ENCODE data around the gene FADS6.

Gene FADS6

DNA sequence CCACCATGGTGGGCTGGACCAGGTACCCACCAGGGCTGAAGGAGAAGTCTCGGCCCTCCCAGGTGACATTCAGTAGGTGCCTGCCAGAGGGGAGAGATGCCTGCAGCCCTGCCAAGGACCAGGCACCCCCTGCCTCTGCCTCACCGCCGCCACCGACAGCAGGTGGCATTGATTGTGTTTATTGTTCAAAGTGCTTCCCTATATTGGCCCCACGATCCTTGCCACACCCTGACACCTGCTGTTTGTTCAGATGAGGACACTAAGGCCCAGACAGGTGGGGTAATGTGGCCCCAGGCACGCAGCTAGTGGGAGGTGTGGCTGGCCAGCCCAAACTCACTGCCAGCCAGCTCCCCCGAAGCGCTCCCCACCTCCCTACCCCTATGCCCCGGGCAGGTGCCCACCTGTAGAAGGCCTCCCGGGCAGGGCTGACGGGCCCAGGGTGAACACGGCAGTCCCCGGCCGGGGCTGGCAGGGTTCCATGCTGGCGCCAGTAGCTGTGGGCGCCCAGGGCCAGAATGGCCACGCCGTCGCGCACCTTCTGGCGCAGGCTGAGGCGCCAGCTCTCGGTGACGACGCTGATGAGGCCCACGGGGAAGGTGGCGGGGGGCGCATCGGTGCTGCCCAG is 41.7 kb downstream of the FADS6 start:
- no peak for DNase-seq

DNA sequence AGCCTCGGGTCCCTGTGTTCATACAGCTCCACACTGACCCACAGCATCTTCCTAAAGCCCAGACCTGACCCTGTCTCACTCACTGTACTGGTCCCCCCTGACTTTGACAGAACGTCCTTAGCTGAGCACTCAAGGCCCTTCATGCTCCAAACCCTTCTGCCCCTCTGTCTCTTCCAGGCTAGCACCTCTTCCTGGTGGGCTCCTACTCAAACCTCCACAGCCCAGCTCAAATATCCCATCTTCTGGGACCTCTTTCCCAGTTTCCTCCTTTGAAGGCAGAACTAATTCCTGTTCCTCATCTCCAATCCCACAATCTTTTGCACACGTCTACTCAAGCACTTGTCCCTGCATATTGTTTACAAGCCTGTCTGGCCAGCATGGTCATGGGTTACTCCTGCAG is 42.5 kb downstream of the FADS6 start:
- no peak for DNase-seq

DNA sequence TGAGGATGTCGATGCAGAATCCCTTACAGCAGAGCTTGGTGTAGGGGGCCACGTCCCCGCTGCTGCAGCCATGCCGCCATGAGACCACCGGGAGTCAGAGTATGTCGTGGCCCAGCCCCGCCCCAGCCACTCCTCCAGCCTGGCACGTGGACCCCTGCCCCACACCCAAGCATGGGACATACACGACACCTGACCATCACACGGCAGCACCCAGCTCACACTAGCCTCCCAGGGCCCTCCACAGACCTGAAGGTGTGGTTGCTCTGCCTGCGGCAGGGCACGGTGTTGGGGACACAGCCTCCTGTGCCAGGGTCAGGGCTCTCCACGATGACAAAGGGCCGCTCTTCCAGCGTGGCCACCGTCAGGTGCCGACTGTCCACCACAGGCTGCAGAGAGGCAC is 43.1 kb downstream of the FADS6 start:
- no peak for DNase-seq

DNA sequence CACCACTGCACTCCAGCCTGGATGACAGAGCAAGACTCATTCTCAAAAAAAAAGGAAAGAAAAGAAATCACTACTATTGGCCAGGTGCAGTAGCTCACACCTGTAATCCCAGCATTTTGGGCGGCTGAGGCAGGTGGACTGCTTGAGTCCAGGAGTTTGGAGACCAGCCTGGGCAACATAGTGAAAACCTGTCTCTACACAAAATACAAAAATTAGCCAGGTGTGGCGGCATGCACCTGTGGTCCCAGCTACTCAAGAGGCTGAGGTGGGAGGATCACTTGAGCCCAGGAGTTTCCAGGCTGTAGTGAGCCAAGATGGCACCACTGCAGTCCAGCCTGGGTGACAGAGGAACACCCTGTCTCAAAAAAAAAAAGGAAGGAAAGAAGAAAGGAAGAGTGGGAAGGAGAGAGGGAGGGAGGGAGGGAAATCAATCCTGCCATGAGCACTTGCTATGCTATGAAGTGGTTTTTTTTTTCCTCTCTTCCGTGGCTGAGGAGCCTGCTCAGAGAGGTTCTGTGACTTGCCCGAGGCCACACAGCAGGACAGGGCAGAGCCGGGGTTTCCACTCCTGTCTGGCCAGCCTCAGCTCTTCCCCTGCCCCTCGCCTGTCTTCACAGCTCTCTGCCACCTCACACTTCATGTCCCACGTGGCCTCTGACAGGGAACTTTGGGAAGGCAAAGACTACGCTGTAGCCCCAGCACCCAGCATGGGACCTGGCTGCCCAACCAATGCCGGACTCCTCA is 44.6 kb downstream of the FADS6 start:
- no peak for DNase-seq

DNA sequence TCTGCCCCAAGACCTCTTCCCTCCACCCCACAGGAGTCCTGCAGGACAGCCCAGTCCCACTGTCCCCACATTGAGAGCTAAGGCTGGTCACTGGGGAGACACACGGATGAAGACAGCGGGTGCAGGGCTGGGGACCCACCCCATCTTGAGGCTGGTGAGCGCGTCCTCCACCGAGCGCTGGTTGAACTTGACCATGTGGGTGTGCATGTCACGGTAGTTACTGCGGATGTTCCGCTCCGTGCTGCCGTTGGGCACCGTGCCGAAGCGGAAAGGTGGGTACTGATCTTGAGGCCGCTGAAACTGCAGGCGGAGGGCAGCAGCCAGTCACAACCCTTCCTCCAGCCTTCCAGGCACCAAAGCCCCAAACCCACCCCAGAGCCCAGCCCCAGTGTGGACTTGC is 46.8 kb downstream of the FADS6 start:
- no peak for DNase-seq

DNA sequence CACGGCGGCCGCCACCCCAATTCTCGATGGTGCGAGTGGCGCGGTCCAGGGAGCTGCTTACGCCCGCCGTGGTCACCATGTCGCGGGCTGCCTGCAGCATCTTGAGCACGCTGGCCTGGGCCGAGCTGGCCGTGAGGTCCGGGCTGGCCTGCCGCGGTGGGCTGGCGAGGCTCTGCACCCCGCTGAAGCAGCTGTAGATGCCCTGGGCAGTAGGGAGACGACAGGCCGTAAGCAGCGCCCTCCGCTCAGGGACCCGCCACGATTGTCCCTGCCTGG is 50.1 kb downstream of the FADS6 start:
- no peak for DNase-seq

DNA sequence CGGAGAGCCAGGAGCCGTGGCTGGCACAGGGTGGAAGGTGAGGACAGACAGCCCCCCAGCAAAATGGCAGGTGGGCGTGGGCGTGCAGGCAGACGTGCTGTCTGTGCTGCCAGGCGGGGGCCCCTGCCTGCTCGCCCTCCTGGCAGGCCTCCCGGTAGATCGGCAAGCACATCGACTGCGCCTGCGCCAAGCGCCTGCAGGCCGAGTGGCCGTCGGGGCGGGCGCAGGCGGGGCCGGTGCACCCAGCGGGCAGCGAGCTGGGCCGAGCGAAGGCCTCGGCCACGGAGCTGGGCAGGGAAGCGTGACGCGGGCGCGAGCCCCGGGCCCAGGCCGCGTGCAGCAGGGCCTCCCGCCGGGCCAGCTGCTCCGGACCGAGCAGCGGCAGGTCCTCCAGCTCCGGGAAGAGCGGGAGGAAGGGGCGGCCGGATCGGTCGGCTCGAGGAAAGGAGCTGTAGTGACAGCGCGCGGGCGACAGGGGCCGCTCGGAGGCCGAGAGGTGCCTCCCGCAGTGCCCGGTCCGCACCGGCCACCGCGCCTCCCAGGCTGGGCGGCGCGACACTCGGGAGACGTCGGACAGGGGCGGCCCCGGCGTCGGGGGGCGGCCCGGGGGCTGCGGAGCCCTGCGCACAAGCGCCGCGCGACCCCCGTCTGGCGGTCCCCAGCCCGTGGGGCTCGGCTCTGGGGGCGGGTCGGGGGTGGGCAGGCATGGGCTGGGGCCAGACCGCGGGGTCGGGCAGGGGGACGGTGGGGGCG is 50.7 kb downstream of the FADS6 start:
- DNase-seq = peak; percentile 68

DNA sequence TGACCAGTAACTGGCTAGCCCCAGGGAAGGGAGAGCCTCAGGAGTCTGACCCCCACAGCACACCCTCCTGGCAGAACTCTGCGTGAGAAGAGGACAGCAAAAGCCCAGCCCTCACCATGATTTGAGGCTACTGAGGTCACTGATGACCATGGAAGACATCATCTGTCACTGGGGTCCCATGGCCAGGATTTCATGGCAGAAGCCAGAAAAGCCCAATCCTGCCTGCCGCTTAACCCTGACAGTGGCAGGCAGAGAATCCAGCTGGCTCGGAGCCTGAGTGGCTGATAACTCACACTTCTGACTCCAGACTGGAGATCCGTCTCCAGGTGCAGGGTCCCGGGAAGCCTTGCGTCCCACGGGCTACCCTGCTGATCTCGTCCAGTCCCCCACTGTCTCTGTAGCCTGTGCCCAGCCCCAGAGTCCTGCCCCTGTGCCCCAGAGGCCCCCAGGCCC is 51.3 kb downstream of the FADS6 start:
- no peak for DNase-seq

DNA sequence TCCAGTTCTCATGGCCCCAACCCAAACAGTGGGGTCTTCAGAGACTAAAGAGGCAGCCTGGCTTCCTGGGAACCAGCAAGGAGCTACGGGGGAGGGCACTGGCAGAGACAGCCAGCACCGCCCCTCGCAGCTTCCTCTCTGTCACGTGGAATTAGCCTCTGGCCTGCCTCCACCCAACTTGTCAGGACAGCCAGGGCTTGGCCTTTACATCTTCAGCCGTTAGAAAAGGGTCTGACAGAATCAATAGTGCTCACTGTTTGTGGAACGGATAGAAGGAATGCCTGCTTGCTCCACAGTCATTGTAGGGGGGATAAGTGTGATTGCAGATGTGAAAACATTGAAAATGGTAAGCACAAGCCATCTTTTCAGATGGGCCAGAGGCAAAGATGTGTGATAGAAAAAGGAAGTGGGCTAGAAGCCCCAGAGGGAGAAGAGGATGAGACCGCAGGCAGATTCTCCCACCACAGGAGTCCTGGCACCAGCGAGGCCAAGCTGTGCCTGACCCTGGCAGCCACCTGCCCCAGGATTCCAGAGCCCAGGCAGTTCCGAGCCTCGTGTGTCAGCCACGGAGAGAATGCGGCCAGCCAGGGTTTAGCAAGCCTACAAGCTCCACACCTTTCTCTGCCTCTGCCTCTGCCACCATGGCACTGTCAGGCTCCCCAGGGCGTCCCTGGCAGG is 52.3 kb downstream of the FADS6 start:
- DNase-seq = peak; percentile 66

DNA sequence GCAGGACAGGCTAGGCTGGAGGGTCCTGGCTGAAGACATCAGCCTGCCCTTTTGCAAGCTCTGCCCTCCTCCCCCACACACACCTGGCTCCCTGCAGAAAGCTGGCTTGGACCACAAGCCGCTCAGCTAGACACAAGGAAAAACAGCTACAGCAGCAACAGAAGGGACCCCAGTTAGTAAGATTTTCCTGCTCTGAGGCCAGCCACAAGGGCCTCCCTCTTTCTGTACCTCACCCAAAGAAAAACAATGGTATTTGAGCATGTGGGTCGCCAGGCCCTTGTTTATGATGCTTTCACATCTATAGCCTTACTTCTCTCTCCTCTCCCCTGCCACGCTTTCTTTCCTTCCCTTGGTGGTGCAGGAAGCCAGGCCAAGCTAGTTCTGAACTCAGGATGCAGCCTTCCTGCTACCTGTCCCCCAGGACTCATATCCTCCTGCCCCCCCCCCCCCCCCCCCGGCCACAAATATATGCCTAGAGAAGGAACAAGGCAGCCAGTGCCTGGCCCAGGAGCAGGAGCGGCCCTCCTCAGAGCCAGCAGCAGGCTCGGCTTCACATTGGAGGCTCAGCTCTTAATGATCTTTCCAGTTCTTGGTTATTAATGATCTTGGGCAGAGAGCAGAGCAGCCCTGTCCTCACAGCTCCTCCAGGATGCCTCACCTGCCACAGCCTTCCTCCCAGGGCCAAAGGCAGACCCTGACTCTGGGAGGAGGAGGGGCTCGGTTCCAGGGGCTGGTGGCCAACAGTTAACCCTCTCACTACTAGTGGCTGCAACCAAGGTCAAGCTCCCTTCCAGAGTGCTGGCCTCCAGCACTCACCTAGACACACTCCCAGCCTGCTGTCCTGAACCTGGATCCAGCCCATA is 53.2 kb downstream of the FADS6 start:
- no peak for DNase-seq

DNA sequence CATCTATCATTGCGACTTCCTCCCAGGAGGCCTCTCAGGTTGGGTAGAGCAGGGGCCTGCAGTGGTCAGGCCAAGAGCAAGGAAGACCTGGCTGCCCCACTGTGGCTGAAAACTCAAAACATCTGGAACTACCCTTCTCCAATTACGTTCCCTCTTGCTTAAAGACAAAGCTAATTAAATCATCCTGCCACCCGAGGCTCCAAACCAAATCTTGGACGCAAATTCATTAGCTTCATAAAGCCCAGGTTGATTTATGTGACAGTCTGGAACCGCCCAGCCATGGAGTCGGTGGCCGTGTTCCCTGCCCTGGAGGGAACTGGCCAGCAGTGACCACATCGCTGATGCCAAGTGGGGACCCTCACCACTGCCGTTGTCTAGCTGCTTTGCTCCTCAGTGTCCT is 55.2 kb downstream of the FADS6 start:
- DNase-seq = no peak

DNA sequence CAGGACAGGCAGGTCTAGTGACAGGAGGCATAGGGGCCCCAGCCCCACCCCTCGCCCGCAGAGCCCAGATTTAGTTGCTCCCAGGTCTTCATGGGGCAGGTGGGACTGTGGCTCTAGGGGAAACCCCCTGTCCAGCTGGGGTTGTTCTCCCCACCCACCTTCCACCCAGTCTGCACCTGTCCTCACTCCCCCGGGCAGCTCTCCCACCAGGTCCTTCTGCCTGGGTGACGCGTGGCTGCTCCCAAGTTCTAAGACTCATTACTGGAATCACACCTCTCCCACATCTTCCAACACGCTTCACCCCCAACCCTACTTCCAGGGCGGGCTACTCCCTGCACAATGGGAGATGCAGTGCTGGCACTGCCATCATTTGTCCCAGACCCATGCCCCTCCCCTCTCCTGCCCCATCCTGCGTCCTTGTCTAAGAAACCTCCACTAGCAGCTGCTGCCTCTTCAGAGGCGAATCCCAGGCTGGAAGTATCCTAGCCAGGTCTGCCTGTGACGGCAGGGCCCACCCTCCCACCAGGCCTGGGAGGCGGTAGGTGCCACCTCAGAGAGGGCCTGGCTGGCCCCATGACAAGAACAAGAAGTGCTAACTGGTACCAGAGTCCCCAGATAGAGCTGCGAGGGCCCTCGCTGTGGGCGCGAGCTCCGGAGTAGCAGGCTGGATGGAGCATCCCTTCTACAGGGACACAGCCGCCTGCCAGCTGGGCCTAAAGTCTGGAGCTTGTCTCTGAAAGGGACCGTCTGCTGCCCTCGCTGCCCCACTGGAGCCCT is 56.6 kb downstream of the FADS6 start:
- DNase-seq = no peak

DNA sequence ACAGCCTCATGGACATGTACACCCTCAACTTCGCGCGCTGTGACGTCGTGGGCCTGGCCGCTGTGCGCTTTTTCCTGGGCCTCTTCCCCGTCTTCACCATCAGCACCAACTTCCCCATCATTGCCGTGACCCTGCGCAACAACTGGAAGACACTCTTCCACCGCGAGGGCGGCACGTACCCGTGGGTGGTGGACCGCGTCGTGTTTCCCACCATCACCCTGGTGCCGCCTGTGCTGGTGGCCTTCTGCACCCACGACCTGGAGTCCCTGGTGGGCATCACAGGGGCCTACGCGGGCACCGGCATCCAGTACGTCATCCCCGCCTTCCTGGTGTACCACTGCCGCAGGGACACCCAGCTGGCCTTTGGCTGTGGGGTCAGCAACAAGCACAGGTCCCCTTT is 57.2 kb downstream of the FADS6 start:
- DNase-seq = no peak

DNA sequence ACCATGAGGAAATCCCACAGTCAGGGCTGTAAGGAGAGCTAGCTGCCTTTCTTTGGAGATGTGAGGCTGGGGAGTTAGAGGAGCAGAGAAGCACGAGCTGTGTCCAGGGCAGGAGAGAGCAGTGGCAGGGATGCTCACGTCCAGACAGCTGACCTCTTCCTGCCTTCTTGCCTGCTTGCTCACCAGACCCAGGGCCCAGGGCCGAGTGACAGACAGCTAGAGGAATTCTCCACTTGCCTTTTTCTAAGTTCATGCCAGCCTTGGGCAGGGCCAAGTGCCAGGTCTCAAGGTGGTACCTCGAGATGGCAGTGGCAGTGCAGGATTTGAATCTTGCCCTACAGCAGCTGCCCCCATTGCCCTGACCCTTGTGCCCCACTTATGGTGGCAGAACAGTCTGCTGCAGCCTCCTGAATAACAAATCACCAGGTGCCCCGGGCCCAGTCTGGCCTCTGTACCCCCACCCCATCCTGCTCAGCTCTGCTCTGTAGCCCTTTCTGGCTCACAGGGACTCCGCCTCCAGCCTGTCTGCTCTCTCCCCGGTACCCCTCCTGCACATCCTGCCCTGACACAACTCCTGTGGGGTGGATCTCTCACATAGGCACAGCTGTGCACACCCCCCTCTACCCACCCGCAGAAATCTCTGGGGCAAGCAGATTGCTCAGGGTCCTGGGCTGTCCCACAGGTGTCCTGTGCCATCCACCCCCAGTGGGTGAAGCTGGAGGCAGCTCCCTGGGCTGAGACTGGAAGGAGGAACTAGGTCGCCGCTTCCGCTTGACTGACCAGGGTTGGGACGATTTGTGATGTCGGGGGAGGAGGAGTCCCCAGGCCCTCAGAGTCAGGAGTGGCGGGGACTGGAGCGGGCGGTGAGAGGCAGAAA is 59.7 kb downstream of the FADS6 start:
- DNase-seq = no peak

DNA sequence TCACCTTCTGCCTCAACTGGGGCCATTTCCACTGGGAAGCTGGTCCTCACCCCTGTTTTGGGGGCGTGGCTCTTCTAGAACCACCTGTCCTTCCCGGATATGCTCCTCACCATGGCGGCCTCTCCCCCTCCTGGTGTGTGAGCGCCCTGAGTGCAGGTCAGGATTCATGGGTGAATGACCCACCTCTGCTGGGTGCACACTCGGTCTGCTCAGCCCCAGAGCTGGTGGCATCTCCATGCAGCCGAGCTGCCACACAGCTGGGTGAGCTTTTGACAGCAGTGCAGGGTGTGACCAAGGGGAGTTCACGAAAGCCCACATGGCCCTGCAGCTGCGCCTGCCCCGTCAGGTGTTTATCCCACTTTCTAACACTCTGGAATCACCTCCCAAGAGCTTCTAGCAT is 61.0 kb downstream of the FADS6 start:
- no peak for DNase-seq

DNA sequence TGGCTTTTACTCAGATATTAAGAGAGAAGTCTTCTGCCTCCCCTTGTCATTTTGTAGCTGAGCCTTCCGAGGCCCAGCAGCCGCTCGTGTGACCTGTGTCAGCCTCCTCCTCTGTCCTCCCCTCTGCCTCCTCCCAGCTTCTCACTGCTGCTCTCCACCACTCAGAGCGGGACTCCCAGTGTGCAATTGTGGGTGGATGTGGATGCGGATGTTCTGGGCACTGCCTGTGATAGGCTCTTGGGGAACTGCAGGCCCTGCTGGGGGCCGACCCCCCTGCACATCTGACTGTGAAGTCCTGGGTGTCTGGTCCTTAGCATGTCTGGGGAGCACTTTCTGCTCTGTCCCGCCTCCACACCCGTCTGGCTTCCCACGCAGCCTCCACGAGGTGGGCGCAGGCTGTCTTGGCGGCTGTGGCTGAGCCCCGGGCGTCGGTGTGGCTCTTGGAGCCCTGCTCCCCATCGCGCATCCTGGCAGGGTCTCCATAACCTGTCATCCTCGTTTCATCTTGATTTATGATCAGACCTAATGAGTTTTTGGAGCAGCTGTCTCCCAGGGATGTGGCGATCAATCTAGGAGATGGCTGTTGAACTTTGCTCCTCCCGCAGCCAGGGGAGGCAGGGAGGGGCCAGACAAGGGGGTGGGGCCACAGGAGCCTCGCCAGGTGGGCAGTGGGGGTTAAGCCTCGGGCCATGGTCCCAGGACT is 61.8 kb downstream of the FADS6 start:
- no peak for DNase-seq

DNA sequence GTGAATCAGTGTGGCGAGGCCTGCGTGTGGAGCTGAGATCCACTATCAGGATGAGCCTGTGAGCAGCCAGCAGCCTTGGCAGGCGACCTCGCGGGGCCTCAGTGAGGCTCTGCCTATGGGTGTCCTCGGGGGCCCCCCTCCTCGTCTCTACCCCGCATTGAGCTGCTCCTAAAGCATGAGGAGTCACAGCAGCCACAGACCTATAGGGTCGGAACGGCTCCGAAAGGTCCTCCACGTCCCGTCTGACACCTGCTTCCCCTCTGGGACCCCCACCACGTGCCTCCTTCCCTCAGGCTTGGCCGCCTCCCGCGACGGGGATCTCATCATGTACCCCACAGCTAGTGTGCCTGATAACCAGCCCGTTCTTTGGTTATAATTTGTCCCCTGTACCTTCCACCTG is 62.6 kb downstream of the FADS6 start:
- DNase-seq = no peak

DNA sequence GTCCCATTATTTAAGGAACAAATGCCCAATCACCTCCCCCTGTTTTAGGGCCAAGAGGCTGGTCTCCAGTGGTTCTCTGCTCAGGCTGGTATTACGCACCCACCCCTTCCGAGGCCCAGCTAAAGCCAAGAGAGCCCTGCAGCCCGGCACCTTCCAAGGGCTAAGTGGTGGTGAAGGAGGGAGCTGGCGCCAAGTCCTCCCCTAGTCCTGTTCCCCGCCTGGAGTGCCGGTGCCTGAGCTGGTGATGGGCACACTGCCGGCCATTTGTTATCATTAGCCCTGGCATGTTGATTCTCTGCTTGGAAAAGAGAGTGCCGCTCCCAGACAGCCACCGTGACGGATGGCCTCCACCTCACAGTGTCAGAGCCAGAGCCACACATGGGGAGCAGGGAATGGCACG is 65.6 kb downstream of the FADS6 start:
- DNase-seq = no peak
